IPS-15b (cell line): ENCODE data around the gene ZMYND11.

Experiments used
- H3K27me3 ChIP-seq: one replicate; pipeline ENCODE4 v1.6.1; 2013; ENCODE audit warnings: low read length; ENCODE audit not compliant: control insufficient read depth, insufficient read depth
- H3K36me3 ChIP-seq: one replicate; pipeline ENCODE4 v1.6.1; 2013; ENCODE audit warnings: low read length; ENCODE audit not compliant: control insufficient read depth, insufficient read depth
- H3K4me1 ChIP-seq: one replicate; pipeline ENCODE4 v1.6.1; 2013; ENCODE audit warnings: mild to moderate bottlenecking, low read length; ENCODE audit not compliant: control insufficient read depth, insufficient read depth
- H3K4me3 ChIP-seq: one replicate; pipeline ENCODE4 v1.5.1; 2013; ENCODE audit warnings: low read depth, low read length
- H3K9ac ChIP-seq: one replicate; pipeline ENCODE4 v1.6.1; 2013; ENCODE audit warnings: low read depth, mild to moderate bottlenecking, low read length
- H3K9me3 ChIP-seq: one replicate; pipeline ENCODE4 v1.6.1; 2013; ENCODE audit warnings: mild to moderate bottlenecking, low read length; ENCODE audit not compliant: control insufficient read depth, insufficient read depth

The ZMYND11 gene

DNA sequence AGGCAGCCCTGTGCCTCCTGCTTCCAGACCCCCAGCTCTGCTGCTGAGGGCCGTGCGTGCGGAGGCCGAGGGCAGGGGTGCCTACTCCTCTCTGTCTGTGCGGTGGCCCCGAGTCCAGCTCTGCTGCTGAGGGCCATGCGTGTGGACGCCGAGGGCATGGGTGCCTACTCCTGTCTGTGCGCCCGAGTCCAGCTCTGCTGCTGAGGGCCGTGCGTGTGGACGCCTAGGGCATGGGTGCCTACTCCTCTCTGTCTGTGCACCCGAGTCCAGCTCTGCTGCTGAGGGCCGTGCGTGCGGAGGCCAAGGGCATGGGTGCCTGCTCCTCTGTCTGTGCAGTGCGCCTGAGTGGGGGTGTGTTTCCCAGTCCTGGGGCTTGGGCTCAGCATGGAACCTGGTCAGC is 142.7 kb downstream of the ZMYND11 start:
- no peak overlapping the region for H3K9ac ChIP-seq
- H3K9me3 ChIP-seq: no peaks in the 10 kb centered on the region
- H3K4me3 ChIP-seq: no peak overlapping the region
- H3K36me3 ChIP-seq: peaks cover 5% of the 10 kb centered on the region
- no peaks in the 10 kb centered on the region for H3K4me1 ChIP-seq
- H3K27me3 ChIP-seq: no peaks in the 10 kb centered on the region

DNA sequence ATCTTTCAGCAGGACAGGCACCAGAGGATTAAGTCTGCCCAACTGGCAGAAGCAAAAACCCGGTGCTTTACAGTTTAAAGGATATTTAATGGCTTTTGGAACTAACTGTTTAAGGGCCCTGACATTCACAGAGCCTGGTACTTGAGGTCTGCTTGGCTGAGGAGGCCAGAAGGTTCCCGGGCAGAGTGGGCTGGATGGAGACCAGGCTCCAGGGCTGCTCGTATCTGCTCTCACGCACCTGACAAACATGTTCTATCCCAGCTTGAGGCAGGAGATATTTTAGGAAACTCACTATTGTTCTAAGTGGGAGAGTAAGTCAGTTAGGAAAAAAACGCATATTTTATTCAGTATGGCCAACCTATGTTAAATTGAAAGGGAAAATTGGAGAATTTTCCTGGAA is 143.5 kb downstream of the ZMYND11 start:
- Histone ChIP-seq H3K4me1 (no peaks in the 10 kb centered on the region), H3K27me3 (no peaks in the 10 kb centered on the region), H3K36me3 (peaks cover 5% of the 10 kb centered on the region), H3K4me3 (no peak overlapping the region), H3K9ac (no peak overlapping the region), H3K9me3 (no peaks in the 10 kb centered on the region)

DNA sequence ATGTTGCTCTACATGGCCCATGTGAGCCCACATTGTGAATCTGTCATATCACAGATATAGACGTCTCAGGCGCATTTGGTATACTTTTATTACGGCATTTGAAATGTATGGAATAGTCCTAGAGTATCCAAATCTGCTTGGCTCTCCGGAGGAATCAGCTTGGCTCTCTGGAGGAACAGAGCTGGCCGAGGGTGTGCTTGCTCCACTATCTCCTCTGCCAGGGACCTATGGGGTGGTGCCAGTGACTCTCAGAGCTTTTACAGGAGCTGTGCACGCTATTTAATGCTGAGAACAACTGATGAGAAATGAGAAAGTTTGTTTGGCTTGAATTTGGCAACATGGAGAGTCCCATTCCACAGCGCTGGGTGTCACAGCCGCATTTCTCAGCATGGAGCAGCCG is 144.0 kb downstream of the ZMYND11 start:
- no peaks in the 10 kb centered on the region for H3K4me1 ChIP-seq
- H3K9ac ChIP-seq: no peak overlapping the region
- H3K27me3 ChIP-seq: no peaks in the 10 kb centered on the region
- peaks cover 5% of the 10 kb centered on the region for H3K36me3 ChIP-seq
- no peaks in the 10 kb centered on the region for H3K9me3 ChIP-seq
- no peak overlapping the region for H3K4me3 ChIP-seq

DNA sequence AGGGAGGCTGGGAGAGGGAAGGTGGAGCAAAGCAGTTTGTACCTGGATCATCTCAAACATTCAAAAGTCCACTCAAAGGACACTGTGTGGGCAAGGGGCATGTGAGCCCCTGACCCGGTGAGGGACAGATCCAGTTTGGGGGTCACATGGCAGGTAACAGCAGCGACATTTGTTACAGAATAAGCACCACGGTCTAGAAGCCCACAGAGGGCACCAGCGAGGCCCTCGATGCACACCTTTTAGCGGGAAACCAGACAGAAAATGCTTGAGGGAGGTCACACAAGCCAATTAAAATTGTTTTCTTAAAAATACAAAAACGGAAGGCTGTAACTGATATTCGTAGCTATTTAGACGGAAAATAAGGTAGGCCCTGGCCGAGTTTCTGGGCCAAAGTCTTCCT is 144.4 kb downstream of the ZMYND11 start:
- no peak overlapping the region for H3K9ac ChIP-seq
- H3K4me3 ChIP-seq: no peak overlapping the region
- H3K27me3 ChIP-seq: no peaks in the 10 kb centered on the region
- no peaks in the 10 kb centered on the region for H3K9me3 ChIP-seq
- H3K36me3 ChIP-seq: peaks cover 5% of the 10 kb centered on the region
- H3K4me1 ChIP-seq: no peaks in the 10 kb centered on the region

DNA sequence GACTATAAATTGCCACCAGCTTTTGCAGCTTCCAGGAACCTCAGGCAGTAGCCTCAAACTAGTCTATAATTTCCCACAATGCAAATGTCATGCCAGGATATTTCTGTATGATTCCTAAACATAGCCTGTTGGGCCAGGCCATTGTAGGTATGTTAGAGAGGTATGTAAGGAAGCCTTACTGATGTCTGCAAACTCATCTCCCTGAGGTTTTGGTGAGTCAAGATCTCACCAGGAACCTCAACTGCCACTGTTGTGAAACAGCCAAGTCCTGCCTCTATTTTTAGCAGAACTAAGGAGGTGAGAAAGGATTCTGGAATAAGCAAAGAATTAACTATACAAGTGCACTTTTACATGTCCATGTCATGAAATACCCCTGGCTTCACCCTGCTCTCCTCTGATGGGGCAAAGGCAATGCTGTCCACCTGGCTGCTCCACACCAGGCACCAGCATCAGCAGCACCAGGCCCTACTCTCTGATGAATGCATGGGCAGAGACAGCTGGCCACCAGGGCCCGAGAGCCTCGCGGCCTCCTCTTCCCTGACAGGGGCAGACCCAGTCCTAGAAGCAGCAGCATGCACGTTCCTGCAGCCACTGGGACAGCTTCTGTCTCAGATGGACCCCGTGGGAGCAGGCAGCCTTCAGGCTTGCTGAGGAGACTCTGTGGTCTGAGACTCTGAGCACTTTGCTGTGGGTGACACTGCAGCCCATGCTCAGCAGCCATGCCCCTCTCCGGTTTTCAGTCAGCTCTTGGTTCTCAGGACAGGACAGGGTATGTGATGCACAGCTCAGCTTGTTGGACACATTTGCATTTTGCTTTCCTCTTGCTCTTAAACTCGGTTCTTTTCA is 147.3 kb downstream of the ZMYND11 start:
- no peak overlapping the region for H3K4me3 ChIP-seq
- no peaks in the 10 kb centered on the region for H3K27me3 ChIP-seq
- H3K9ac ChIP-seq: no peak overlapping the region
- no peaks in the 10 kb centered on the region for H3K4me1 ChIP-seq
- H3K36me3 ChIP-seq: peaks cover 5% of the 10 kb centered on the region
- H3K9me3 ChIP-seq: no peaks in the 10 kb centered on the region

DNA sequence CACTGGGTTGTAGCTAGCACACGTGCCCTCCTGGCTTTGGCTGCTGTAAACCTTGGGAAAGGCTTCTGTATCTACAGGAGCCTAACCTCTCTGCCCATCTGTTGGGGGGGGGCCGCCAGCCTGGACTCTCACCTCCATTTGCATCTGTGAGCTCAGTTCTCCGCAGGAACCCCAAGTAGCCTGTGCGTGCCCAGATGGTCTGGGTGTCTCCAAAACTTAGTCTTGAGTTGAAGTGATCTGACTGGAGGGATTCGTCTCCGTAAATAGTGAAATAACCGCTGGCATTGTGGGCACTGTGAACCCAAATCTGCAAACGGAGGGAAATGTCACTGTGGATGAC is 147.9 kb downstream of the ZMYND11 start:
- no peak overlapping the region for H3K4me3 ChIP-seq
- H3K27me3 ChIP-seq: no peaks in the 10 kb centered on the region
- no peaks in the 10 kb centered on the region for H3K4me1 ChIP-seq
- H3K9ac ChIP-seq: no peak overlapping the region
- H3K36me3 ChIP-seq: peaks cover 4% of the 10 kb centered on the region
- no peaks in the 10 kb centered on the region for H3K9me3 ChIP-seq

DNA sequence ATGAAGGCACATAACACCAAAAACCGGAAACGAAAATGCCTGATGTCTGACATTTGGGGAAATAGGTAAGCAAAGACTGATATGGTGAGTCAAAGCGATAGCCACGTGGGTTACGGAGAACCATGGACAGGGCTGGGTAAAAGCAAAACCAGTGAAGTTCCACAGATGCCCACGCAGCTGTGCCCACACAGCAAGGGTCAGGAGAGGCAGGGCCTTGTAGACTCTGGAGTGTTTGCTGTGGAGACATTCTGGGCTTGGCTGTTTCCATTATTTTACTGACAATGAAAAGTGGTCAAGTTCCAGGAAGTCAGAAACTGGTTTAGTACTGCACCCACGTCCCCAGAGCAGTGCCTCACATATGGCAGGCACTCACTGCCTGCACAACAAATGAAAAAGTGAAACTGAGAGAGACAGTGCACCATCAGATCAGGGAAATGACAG is 148.7 kb downstream of the ZMYND11 start:
- no peaks in the 10 kb centered on the region for H3K36me3 ChIP-seq
- no peaks in the 10 kb centered on the region for H3K27me3 ChIP-seq
- no peaks in the 10 kb centered on the region for H3K4me1 ChIP-seq
- no peak overlapping the region for H3K4me3 ChIP-seq
- H3K9ac ChIP-seq: no peak overlapping the region
- no peaks in the 10 kb centered on the region for H3K9me3 ChIP-seq

DNA sequence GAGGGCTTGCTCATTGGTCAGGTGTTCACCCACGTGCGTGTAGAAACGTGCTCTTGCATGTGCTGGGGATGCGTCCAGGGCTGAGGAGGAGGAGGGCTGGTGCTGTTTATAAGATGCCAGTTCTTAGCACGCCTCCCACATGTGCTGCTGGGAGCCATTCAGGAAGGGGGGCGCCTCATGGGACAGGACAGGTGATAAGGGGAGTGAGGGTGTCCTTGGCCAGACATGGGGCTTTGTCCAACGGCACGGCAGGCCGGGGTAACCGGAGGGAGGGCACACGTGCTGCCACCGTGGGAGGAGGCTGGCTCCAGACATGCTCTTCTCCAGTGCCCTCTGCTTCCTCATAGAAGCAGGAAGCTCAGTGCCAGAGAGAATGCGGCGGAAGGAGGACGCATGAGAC is 150.0 kb downstream of the ZMYND11 start:
- H3K4me1 ChIP-seq: no peaks in the 10 kb centered on the region
- H3K4me3 ChIP-seq: no peak overlapping the region
- H3K9me3 ChIP-seq: no peaks in the 10 kb centered on the region
- H3K9ac ChIP-seq: no peak overlapping the region
- H3K36me3 ChIP-seq: no peaks in the 10 kb centered on the region
- no peaks in the 10 kb centered on the region for H3K27me3 ChIP-seq

DNA sequence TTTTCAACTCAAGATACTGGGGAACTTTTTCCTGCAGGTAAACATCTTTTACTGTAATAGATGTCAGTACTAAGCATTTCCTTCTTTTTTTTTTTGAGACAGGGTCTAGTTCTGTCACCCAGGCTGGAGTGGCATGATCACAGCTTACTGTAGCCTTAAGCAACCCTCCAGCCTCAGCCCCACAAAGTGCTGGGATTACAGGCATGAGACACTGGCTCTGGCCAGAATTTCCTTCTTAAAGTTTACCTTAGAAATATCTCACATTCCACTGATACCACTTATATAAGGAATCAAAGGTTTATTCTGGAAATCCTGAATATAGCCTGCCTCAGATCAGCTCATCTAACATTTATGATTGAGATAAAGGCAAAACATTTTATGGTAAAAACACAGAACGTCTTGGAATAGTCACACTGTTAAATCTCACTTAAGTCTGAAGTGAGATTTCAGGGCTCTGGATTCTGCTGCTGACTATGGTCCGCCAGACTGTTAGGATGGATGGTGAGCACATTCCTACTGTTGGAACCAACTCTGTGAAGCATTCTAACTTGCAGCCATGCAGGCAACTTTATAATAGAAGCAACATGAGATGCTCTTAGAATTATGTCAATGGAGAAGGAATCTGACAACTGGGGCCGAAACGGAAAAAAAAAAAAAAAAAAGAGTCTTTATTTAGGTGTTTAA is 151.9 kb downstream of the ZMYND11 start:
- Histone ChIP-seq H3K36me3 (no peaks in the 10 kb centered on the region), H3K9ac (no peak overlapping the region), H3K27me3 (no peaks in the 10 kb centered on the region), H3K4me1 (no peaks in the 10 kb centered on the region), H3K4me3 (no peak overlapping the region), H3K9me3 (no peaks in the 10 kb centered on the region)

DNA sequence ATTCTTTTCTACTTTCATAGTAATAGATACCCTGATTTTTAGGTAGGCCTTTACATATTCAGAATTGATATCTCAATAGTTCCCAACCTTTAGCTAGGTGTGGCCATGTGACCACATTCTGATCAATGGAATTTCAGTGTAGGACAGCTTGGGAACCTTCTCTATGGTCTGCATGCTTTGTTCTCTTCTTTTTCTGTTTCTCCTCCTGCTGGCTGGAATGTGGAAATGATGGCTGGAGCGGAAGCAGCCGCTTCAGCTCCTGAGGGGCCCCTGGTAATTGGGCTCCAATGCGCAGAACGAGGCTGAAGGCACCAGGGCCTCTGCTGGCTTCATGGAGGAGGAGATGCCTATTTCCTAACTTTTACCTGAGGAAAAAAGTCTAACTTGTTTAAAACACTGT is 152.6 kb downstream of the ZMYND11 start:
- H3K9ac ChIP-seq: no peak overlapping the region
- H3K27me3 ChIP-seq: no peaks in the 10 kb centered on the region
- no peak overlapping the region for H3K4me3 ChIP-seq
- H3K36me3 ChIP-seq: no peaks in the 10 kb centered on the region
- H3K4me1 ChIP-seq: no peaks in the 10 kb centered on the region
- no peaks in the 10 kb centered on the region for H3K9me3 ChIP-seq

DNA sequence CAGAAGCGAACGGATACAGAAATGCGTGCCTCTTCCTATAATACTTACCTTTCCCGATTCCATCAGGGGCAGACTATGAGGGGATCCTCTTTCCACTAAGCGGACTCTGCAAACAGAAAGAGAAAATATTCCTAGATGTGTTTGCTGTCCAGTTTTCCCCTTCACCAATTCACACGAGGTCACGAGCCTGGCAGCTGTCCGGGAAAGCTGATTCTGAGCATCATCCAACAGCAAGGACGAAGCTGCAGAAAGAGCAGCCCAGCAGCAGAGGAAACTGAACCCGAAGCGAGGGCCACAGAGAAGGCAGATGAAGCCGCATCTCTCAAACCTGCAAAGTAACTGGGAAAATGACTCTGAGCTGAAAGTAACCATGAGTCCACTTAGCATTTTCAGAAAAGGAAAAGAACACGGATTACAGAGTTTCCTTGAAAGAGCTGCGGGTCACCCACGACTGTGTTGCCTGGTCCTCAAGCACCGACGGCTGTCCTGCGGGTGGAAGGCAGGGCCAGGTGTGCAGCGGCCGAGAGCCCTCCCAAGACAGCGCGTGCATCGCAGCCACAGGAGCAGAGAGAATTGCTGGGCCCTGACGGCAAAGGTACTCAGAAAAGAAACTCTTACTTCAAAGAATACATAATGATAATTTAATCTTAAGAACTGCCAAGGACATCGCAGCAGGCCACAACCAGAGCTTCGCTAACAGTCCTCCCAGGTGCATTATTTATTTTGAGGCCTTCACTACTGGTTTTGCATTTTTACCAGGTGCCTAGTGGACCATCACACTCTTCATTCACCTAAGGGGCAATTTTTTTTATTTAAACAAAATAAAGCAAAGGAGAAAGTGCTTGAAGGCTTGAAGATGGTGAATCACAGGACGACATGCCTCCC is 153.3 kb downstream of the ZMYND11 start:
- no peaks in the 10 kb centered on the region for H3K9me3 ChIP-seq
- no peak overlapping the region for H3K9ac ChIP-seq
- H3K27me3 ChIP-seq: no peaks in the 10 kb centered on the region
- no peak overlapping the region for H3K4me3 ChIP-seq
- no peaks in the 10 kb centered on the region for H3K36me3 ChIP-seq
- no peaks in the 10 kb centered on the region for H3K4me1 ChIP-seq
